Measurements from ENCODE around the gene TRMT10B. TPM values are rescaled to one million over a fixed set of nuclear protein-coding genes. Genes with fewer than 3 reads are reported as not detected.
"Not testable (repeated sequence)": the region's sequence is repeated elsewhere in the genome, so short reads cannot be mapped to it uniquely, and the experiment has no call there.

TRMT10B gene
- total RNA-seq, 1 donor from 2014 or later, result 2.4 TPM

DNA sequence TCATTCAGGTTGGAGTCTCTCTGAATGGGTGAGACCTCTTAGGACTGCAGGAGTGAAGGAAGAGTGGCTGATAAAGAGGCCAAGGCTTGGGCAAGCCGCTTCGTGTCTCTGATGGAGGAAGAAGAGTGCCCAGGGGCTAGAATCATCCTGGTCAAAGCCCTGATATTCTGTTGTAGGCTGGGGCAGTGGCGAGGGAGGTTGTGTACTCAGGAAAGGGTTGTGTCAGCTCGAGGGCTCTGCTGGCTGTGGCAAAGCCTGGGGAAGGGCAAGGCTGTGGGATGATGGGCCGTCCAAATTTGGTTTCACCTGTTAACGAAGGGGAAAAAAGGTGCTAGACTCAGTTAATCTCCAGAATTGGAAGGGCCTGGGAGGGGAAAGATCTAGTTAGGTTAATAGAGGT is 2.4 kb upstream of the TRMT10B start:
- DNase-seq (ENCODE audit: low read depth, low spot score), result no peak

DNA sequence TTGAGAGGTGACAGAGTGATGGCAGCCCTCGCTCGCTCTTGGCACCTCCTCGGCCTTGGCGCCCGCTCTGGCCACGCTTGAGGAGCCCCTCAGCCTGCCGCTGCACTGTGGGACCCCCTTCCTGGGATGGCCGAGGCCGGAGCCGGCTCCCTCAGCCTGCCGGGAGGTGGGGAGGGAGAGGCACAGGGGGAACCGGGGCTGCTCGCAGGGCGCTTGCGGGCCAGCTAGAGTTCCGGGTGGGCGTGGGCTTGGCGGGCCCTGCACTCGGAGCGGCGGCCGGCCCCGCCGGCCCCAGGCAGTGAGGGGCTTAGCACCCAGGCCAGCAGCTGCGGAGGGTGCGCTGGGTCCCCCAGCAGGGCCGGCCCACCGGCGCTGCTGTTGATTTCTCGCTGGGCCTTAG is 1.9 kb upstream of the TRMT10B start:
- DNase-seq (ENCODE audit: low read depth, low spot score), result not testable (repeated sequence)

DNA sequence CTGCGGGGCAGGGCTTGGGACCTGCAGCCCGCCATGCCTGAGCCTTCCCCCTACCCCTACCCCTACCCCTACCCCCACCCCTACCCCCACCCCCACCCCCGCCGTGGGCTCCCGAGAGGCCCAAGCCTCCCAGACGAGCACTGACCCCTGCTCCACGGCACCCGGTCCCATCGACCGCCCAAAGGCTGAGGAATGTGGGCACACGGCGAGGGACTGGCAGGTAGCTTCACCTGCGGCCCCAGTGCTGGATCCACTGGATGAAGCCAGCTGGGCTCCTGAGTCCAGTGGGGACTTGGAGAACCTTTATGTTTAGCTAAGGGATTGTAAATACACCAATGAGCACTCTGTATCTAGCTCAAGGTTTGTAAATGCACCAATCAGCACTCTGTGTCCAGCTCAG is 1.5 kb upstream of the TRMT10B start:
- not testable (repeated sequence) for DNase-seq (ENCODE audit: low read depth, low spot score)

- DNase-seq (ENCODE audit: low read depth, low spot score), result no peak
These were observed 740 bp upstream of the TRMT10B start for GRCh38 chr9:37752642-37753488.

- DNase-seq (ENCODE audit: low read depth, low spot score), result no peak
These were observed 5.1 kb downstream of the TRMT10B start for GRCh38 chr9:37758747-37759146.

DNA sequence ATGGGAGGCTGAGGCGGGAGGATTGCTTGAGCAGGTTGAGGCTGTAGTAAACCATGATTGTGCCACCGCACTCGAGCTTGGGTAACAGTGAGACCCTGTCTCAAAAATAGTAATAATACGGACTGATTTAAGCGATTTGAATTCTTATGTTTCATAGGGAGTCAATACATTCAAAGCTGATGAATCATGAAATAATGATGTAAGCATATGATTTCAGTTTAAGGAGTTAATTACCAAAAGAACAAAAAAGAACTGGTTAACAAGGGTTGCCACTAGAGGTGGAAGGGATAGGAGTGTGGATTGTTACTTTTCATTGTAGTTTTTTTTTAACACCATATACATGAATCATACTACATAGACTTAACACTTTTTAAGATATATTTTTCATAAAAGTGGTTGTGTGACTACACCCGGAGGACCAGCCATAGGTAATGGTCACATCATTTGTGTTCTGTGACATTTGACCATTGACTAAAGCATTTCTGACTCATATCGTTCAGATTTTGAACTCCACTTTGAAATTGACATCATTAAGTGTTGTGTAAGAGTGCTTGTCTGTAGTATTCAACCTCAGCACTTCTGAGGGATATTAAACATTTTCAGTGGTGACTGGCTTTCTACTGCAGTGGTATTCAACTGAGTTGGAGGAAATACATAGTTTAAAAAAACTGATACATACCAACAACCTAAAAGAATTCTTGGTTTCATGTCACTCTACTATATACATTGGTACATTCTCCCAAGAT is 7.0 kb downstream of the TRMT10B start:
- no peak for DNase-seq (ENCODE audit: low read depth, low spot score)

DNA sequence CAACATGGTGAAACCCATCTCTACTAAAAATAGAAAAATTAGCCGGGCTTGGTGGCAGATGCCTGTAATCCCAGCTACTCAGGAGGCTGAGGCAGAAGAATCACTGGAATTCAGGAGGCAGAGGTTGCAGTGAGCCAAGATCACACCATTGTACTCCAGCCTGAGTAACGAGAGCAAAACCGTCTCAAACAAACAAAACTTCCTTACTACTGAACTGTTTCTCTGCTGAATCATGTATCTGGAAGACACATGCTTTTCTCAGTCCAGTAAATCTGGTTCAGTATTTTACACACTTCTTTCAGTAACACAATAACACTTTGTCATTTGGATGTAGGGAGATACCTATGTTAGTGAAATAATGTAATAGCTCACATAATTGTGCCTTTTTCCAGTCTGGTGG is 7.9 kb downstream of the TRMT10B start:
- DNase-seq (ENCODE audit: low read depth, low spot score), result no peak

DNA sequence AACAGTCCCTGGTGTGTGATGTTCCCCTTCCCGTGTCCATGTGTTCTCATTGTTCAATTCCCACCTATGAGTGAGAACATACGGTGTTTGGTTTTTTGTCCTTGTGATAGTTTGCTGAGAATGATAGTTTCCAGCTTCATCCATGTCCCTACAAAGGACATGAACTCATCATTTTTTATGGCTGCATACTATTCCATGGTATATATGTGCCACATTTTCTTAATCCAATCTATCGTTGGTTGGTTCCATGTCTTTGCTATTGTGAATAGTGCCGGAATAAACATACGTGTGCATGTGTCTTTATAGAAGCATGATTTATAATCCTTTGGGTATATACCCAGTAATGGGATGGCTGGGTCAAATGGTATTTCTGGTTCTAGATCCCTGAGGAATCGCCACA is 11.7 kb downstream of the TRMT10B start:
- not testable (repeated sequence) for DNase-seq (ENCODE audit: low read depth, low spot score)

- DNase-seq (ENCODE audit: low read depth, low spot score), result no peak
These were observed 15.7 kb downstream of the TRMT10B start for GRCh38 chr9:37769306-37769705.

DNA sequence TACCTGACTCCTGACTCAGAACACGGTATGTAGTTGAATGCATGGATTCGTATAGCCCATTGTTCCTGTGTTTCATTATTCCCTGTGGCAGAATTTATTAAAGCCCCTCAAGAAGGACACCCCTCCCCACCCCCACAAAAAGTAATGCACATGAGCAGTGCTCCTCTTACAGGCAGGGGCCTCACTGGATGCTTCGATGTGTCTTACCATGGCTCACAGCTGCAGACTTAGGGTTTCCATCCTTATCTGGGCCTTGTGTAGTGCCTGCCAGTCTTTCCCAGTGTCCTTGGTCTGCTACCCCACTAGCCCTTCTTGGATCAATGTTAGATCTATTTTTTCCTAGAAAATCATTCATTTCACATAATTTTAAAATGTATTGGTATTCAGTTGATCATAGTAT is 16.4 kb downstream of the TRMT10B start:
- DNase-seq (ENCODE audit: low read depth, low spot score), result no peak

GRCh38 chr9:37775216-37775919 is 21.8 kb downstream of the TRMT10B start:
- no peak for DNase-seq (ENCODE audit: low read depth, low spot score)

DNA sequence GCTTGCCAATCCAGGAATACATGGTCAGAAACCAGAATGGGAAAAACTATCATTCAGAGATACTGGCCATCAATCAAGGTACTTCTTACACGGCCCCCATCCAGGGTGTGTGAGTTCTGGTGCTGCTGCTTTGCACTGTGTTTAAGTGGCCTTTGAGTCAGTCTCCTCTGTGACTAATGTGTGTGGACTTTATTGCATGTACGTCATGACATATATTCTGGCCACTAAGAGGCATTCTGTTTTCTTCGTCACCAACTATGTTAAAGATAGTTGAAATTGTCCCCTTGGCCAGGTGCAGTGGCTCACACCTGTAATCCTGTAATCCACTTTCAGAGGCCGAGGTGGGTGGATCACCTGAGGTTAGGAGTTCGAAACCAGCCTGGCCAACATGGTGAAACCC is 22.7 kb downstream of the TRMT10B start:
- DNase-seq (ENCODE audit: low read depth, low spot score), result no peak

- no peak for DNase-seq (ENCODE audit: low read depth, low spot score)
These were observed 24.9 kb downstream of the TRMT10B start for GRCh38 chr9:37778534-37778933.

GRCh38 chr9:37784291-37784615 is 30.6 kb downstream of the TRMT10B start:
- DNase-seq (ENCODE audit: low read depth, low spot score), result no peak

GRCh38 chr9:37784616-37785483 is 31.2 kb downstream of the TRMT10B start, which contains the start of gene EXOSC3:
Gene EXOSC3, minus strand, starts transcription at chr9:37785064. Its CDS starts 20 bp downstream, at chr9:37785044.
- DNase-seq (ENCODE audit: low read depth, low spot score), result peak; percentile 70

GRCh38 chr9:37787059-37787458 is 33.5 kb downstream of the TRMT10B start:
- DNase-seq (ENCODE audit: low read depth, low spot score), result no peak

GRCh38 chr9:37788332-37788731 is 34.7 kb downstream of the TRMT10B start:
- no peak for DNase-seq (ENCODE audit: low read depth, low spot score)

- DNase-seq (ENCODE audit: low read depth, low spot score), result no peak
These were observed 36.5 kb downstream of the TRMT10B start for GRCh38 chr9:37790096-37790495.

DNA sequence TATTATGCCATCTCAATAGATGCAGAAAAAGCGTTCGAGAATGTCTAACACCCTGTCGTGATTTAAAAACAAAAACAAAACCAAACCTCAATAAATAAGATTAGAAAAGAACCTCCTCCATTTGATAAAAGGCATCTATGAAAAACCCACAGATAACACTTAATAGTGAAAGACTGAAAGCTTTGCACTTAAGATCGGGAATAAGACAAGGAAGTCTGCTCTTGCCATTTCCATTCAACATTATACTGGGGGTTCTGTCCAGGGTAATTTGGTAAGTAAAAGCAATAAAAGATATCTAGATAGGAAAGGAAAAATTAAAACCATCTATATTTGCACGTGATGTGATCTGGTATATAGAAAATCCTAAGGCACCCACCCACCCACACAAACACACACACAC is 38.5 kb downstream of the TRMT10B start:
- DNase-seq (ENCODE audit: low read depth, low spot score), result no peak

- no peak for DNase-seq (ENCODE audit: low read depth, low spot score)
These were observed 42.6 kb downstream of the TRMT10B start for GRCh38 chr9:37796232-37796631.

- DNase-seq (ENCODE audit: low read depth, low spot score), result no peak
These were observed 45.1 kb downstream of the TRMT10B start for GRCh38 chr9:37798677-37799076.

Measured in pulmonary artery endothelial cell (primary cell).